ENCODE results near the gene ACCSL. TPM values are rescaled to one million over a fixed set of nuclear protein-coding genes. Genes with fewer than 3 reads are reported as not detected.
A peak's percentile ranks its signal among the peaks of the same experiment; 100 is the strongest.

ACCSL gene
- total RNA-seq, 1 donor from 2014 or later = not detected

DNA sequence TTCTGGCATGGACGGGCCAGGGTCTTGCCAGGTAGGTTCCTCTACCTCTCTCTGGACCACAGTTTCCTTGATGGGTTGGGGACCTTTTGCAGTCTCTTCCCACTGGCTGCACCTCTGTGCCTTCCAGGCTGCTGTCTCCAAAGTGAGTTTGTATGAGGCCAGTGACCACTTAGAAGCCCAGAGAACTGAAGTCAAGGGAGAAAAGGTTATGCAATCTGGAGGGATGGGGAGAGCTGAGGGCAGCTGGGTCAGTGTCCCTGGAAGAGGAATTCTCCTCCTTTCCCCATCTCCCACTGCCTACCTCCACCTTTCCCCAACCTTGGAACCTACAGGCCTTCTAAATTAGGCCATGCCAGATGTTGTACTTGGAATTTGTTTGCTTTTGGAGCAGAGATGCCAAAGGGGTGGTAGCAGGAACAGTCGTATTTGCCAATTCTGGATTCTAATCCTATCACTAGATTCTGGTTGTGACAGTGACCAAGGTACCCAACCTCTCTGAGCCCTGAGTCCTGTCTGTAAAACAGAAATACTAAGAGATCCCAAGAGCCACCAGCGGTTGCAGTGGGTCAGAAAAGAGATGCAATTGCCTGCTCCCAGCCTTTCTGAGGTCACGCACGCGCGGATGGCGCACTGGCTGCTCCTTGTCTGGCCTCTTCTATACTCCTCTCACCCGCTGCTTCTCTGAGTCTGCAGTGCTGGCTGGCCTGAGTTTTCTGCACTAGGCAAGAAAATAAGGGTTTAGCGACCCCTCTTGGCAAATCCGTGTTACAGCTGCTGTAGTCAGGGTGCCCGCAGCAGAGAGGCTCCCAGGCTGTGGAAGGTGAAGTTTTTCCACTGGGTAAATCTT lies 10.7 kb upstream of the ACCSL start:
- ATAC-seq (peak; percentile 98), DNase-seq (ENCODE audit: low spot score) (peak; percentile 89)
- intact Hi-C loops (cut with DNase I) = loop anchor here (5.0 to 10.0 kb wide), 2 partner anchors 92 to 150 kb away; partner anchors contain the start of gene C11orf96

DNA sequence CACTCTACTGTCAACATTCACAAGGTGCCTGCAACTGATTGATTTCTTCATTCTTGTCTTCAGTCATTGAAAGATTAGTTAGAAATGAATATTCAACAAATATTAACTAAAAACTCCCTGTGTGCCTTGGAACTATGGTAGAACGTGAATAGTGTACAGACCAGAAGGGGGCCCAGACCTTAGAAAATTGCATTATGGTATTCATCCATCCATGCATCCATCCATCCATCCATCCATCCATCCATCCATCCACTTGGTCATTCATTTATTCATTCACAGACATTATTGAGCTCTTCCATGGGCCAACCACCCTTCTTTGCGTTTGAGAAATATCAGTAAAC lies 10.2 kb upstream of the ACCSL start:
- intact Hi-C loops (cut with DNase I) = loop anchor here (5.0 to 10.0 kb wide), 2 partner anchors 93 to 150 kb away; partner anchors contain the start of gene C11orf96
- no peak for DNase-seq (ENCODE audit: low spot score)
- no peak for ATAC-seq

DNA sequence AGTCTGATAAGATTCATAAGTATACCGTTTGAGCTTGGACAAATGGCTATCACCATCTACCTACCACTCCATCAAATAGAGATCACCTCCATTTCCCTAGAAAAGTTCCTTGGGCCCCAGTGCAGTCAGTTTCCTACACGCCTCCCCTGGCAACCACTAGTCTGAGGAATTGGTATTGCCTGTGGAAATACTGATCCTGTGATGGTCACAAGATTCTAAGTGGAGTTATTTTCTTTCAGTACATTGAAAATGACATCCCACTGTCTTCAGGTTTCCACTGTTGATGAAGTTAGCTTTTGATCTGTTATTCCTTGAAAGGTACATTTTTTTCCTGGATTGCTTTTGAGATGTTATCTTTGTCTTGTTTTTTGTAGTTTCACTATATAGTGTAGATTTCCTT lies 4.6 kb upstream of the ACCSL start:
- DNase-seq (ENCODE audit: low spot score) (no peak), ATAC-seq (no peak)
- intact Hi-C loops (cut with DNase I) = no loop called here

DNA sequence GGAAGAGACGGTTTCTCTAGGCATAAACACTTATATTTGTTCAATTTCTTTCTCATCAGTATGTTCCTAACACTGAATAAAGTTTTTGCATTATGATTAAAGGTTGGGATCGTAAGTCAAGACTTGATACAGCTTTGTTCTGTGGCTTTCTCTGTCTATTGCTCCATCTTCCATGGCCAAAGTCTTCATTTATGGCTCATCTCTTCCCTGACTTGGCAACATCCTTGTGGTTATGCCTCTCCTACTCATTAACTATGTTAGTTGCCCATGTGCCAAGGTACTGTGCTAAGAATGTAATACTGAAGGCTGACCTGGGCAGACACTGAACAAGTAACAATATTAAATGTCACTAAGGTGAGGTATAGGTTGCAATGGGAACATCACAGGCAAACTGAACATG lies 1.6 kb upstream of the ACCSL start:
- DNase-seq (ENCODE audit: low spot score) = no peak
- intact Hi-C loops (cut with DNase I) = no loop called here
- ATAC-seq = no peak

DNA sequence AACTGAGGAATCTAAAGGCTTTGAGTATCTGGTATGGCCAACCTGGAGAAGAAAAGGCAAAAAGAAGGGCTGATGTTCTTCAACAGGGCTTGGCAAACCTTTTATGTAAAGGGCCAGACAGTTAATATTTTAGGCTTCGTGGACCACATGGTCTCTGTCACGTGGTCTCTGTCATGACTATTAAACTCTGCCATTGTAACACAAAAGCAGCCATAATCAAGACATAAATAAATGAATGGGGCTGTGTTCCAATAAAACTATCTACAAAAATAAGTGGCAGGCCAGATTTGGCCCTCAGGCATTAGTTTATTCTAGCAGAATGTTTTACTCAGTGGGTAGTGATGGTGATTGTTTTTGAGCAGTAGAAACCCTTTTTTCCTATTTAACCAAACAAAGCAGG lies 483 bp upstream of the ACCSL start:
- no peak for ATAC-seq
- no peak for DNase-seq (ENCODE audit: low spot score)
- intact Hi-C loops (cut with DNase I) = no loop called here

DNA sequence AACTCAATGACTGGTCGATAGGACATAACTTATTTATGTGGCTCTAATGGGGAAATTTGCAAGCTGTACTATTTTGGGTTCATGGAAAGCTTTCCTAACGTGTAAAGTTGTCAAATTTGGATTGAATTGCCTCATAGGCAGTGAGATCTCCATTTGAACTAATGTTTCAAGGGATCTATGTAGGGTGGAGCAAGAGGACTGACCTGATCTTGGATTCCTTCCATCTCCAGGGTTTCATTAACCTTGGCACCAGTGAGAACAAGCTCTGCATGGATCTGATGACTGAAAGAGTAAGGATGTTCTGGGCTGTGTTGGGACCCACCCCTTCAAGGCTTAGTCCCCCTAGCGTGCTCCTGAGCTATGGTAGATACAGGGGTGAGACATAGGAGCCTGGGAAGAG lies 2.1 kb downstream of the ACCSL start:
- no peak for DNase-seq (ENCODE audit: low spot score)
- ATAC-seq = no peak
- intact Hi-C loops (cut with DNase I) = no loop called here

DNA sequence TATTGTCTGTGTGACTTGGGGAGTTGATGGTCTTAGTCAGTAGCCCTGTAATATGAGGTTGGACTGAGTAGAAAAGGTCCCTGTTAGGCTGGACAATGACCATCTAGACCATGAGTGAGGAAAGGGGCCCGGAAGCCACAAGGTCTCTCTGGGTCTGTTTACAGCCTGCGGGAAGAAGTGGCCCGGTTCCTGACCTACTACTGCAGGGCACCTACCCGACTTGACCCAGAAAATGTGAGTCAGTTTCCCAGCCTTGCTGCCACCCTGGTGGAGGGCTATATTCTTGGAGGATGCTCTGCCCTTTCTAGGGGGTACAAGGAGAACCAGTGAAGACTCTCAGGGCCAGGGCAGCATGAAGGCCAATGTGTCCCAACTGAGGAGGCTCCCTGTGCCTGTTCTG lies 3.4 kb downstream of the ACCSL start:
- no peak for DNase-seq (ENCODE audit: low spot score)
- intact Hi-C loops (cut with DNase I) = no loop called here
- ATAC-seq = no peak

DNA sequence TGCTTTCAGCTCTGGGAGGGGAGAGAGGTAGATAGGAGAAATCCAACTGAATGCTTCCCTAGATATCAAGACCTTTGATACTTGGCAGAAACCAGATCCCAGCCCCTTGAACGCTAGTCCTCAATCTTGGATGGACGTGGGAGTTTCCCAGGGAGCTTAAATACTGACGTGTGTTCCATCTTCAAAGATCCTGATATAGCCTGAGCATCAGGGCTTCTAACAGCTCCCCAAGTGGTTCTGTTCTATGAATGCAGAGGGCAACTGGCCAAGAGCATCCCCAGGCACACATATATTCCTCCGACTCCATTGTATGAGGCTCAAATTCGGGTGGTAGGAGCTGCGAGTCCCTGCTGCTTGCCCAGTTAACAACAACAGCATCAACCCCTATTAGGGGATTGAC lies 9.6 kb downstream of the ACCSL start:
- ATAC-seq (no peak), DNase-seq (ENCODE audit: low spot score) (no peak)
- intact Hi-C loops (cut with DNase I) = no loop called here

DNA sequence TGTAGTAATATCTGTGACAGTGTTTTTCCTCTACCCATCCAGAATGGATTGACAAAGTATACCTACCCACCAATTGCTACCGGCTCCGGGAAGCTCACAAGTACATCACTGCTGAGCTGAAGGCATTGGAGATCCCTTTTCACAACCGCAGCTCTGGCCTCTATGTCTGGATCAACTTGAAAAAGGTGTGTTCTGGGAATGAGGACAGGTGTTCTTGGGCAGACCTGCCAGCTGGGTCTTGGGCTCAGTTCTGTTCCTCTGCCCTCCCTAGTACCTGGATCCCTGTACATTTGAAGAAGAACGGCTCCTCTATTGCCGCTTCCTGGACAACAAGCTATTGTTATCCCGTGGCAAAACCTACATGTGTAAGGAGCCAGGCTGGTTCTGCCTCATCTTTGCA lies 10.5 kb downstream of the ACCSL start:
- intact Hi-C loops (cut with DNase I) = no loop called here
- DNase-seq (ENCODE audit: low spot score) (no peak), ATAC-seq (no peak)

DNA sequence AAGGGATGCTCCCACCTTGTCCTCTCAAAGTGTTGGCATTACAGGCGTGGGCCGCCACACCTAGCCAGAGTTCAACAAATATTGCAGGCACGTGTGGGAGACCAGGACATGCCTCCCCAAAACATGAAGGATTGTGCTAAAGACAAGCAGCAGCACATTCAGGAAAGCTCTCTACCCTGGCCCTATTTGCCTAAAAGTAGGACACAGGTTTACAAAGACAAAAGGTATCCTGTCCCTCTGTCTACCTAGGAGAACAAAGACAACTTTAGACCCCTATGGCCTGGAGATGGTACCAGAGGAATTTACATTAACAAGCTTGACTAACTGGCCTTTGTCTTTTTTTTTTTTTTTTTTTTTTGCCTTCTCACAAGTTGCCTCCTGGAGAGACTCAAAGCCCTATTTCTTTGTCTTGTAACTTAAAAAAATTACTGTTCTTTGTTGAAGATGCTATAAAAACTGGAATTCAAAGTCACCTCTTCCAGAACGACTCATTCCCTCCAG lies 17.4 kb downstream of the ACCSL start:
- ATAC-seq (no peak), DNase-seq (ENCODE audit: low spot score) (no peak)
- intact Hi-C loops (cut with DNase I) = no loop called here

DNA sequence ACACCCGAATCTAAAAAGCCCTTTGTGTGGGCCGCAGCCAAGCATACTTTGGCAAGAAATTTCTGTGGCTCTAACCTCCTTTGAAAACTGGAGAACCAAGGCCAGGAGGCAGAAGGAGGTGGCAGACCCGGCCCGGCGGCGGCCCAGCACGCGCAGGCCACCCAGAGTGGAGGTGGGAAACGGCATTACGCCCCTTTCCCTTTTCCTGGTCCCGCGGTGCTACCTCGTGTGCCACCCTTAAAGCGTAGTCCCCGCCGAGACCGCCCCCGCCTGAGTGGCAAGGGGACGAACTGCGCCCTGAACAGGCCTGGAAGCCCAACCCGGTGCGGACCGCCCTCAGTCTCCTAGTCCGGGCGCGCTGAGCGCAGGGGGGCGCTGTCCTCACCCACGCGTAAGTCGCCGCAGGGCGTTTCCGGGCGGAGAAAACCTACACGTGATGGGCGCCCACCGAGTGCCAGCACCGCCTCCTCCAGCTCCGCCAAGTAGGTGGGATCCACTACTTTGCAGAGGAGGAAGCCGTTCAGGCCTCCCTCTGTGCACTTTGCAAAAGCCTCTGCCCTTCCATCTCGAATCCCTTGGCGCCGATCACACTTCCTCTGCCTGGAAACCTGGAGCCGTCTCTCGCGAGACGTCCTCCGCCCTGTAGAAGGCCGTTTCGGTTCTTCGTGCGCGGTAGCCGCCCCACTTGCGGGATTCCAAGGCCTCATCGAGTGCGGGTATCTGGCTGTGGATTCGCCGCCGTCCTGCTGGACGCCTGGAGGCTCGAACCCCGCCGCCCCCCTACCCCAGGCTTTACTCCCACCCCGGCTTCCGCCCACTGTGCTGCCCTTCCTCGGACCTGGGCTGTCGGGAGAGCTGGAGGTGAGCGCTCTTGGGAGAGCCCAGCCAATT lies 18.3 kb downstream of the ACCSL start, which contains the start of gene ACCS:
Gene ACCS (plus strand): TSS at position 430 of the 891 bp plus-strand sequence. CDS start 1,358 bp downstream, outside the sequence.
- peak; percentile 97 for ATAC-seq
- intact Hi-C loops (cut with DNase I) = no loop called here
- DNase-seq (ENCODE audit: low spot score) = peak; percentile 97

DNA sequence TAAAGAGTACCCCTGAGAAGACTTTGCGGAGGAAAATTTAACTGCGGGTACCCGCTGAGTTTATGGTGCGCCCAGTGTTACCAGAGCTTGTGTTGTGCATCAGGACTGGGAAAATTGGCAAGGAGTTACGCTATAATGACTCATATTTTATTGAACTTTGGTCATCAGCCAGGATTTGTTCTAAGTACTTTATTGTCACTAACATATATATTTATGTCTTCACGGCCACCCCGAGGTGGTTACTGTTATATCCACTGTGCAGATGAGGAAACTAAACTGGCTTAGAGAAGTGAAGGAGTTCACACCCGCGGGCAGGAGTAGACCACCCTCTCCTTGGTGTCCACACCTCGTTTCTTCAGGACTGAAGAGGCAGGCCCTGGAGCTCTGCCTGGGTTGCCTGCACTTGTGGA lies 19.0 kb downstream of the ACCSL start:
- intact Hi-C loops (cut with DNase I) = no loop called here
- ATAC-seq (peak; percentile 25), DNase-seq (ENCODE audit: low spot score) (no peak)

DNA sequence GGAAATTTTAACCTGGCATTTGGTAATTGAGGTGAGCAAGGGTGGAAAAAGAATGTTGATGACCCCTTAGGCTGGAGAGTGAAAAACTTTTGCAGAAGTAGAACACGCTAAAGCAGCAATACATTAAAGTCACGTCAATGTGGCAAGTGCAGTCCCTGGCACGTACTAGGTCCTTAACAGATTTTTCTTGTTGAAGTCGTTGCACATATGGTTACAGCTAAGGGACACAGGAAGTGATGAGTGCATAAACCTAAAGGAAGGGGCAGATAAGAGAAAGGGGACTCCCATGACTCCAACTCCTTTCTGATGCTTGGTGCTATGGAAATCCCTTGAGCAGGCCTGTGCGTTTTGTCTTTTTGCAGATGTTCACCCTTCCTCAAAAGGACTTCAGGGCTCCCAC lies 19.5 kb downstream of the ACCSL start:
- ATAC-seq (no peak), DNase-seq (ENCODE audit: low spot score) (no peak)
- intact Hi-C loops (cut with DNase I) = no loop called here

DNA sequence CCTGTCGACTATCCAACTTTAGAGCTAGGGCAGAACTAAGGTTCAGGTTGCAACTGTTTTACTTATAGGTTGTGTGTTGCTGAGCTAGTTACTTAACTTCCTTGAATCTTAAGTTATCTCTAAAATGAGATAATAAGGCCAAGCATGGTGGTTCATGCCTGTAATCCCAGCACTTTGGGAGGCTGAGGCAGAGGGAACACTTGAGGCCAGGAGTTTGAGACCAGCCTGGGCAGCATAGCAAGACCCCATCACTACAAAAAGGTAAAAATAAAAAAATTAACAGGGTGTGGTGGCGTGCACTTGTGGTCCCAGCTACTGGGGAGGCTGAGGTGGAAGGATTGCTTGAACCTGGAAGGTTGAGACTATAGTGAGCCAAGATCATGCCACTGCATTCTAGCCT lies 20.4 kb downstream of the ACCSL start:
- ATAC-seq = no peak
- DNase-seq (ENCODE audit: low spot score) = no peak

DNA sequence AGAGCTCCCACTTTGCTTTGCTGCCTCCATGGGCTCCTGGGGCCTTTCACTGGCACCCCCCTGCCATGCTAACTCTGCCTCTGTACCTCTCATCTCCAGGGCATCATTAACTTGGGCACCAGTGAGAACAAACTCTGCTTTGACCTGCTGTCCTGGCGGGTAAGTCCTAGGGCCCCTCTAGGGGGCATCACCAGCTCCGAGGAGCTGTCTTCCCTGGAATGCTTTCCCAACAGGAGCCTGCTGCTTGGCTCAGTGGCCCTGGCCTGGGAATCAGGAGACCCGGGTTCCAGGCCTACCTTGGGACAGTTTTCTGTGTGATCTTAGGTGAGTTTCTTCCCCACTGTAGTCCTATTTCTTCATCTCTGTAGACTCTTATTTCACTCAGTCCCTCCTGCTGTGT lies 23.4 kb downstream of the ACCSL start:
- no peak for ATAC-seq
- intact Hi-C loops (cut with DNase I) = no loop called here
- no peak for DNase-seq (ENCODE audit: low spot score)

More for the DNA sequence above, 20.4 kb downstream of the ACCSL start:
- intact Hi-C loops (cut with DNase I) = no loop called here

DNA sequence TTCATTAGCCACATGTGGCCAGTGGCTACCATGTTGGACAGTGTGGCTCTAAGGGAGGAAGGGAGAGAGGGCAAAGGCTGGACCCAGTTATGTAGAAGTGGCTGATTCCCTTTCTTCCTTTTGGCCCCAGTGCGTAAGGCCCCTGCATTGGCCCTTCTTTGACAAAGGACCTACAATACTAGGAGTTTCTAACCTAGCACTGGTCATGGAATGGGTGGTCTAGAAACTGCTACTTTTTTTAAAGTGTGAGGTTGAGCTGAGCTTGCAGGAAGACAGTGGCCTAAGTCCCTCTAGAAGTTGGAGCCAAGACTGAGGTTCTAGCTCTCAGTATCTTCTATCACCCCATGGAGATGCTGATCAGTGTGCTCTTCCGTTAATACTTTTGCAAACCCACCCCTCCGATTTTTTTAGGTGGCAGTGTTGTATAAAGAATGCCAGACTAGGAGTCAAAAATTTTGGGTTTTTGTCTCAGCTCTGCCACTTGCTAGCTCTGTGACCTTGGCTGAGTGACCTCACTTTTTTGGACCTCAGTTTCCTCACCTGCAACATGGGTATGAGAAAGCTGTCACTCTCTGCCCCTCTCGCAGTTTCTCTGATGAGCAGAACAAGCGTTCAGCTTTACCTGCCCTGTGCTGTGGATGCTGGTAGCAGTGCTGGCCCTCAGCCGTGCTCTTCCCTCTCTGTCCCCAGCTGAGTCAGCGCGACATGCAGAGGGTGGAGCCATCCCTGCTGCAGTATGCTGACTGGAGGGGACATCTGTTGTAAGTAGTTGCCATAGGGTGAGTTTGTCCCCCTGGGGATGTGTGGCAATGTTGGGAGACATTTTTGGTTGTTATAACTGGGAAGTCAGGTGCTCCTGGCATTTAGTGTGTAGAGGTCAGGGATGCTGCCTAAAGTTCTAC lies 25.2 kb downstream of the ACCSL start:
- ATAC-seq = no peak
- DNase-seq (ENCODE audit: low spot score) = no peak
- intact Hi-C loops (cut with DNase I) = no loop called here

DNA sequence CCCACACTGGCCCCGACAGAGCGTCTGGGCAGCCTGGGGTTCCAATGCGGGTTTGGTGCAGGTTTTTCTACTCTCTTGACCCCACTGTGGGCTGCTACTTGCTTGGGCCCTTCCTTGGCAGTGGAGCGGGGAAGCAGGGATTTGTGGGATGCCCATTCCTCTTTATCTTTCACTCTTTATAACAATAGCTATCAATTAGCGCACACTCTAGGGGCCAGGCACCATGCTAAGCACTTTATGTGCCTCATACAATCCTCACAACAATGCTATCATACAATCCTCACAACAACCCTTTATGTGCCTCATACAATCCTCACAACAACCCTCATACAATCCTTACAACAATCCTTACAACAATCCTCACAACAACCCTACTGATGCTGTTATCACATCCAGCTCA lies 31.0 kb downstream of the ACCSL start:
- ATAC-seq = no peak
- intact Hi-C loops (cut with DNase I) = no loop called here

DNA sequence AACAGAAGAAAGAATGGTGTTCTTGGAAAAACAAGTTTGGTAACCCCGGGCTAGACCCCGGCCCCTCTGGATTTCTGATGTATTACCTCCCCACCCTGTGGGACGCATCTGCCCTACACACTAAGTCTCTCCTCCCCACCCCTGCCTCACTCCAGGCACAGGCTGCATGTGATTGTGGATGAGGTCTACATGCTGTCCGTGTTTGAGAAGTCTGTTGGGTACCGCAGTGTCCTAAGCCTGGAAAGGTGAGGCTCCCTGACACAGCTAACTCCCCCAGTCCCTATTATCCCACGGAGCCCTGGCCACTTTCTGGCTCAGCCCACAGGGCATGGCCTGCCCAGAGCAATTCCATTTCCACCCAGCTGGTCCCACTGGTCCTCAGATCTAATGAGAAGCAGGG lies 31.6 kb downstream of the ACCSL start:
- DNase-seq (ENCODE audit: low spot score) (no peak), ATAC-seq (no peak)
- intact Hi-C loops (cut with DNase I) = no loop called here

More for the DNA sequence above, 31.0 kb downstream of the ACCSL start:
- DNase-seq (ENCODE audit: low spot score) = no peak

DNA sequence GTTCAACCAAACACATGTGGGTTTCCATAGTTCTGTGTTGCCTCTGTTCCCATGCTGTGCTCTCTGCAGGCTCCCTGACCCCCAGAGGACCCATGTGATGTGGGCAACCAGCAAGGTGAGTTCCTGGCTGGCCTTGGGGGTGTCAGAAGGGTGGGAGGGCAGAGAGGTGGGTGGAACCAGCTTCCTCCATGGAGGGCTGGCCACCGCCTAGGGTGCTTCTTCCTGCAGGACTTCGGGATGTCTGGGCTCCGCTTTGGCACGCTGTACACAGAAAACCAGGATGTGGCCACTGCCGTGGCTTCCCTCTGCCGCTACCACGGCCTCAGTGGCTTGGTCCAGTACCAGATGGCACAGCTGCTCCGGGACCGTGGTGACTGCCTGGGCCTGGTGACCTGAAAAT lies 33.2 kb downstream of the ACCSL start:
- ATAC-seq (no peak), DNase-seq (ENCODE audit: low spot score) (no peak)
- intact Hi-C loops (cut with DNase I) = no loop called here
